DMS79 treated with DMSO at 0.1 percent for 48 hours (cell line): ENCODE results near the gene BRPF1.
A peak's percentile ranks its signal among the peaks of the same experiment; 100 is the strongest.
"Not testable (repeated sequence)": the region's sequence is repeated elsewhere in the genome, so short reads cannot be mapped to it uniquely, and the experiment has no call there.

ENCODE experiments used
- DNase-seq: peaks from one replicate; lab custom pipeline; 2025; lab: John Stamatoyannopoulos, UW

BRPF1 gene

DNA sequence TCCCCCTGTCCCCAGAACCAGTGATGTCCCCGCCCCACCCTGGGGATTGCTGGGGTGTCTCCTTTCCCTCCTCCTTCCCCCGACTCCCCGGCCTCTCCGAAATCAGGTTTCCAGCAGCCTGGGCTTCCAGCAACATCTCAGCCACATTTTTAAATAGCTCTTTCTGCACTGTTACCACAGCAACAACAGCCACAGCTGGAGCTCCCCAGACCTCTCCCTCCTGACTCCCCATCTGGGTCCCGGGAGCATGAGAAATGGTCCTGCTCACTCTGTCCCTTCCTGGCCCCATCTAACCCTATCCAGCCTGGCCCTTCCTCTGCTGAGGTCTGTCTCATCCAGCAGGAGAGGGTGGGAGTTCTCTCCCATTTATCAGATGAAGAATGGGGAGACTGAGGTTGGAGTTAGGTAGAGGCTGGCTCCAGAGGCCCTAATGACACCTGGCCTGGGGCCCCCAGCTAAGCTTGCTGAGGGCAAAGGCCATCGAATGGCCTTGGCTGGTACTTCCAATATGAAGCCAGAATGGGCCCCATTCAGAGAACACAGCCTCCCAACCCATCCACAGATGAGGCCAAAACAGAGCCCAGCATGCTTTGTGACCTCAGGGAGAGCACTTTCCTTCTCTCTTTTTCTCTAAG is 36.7 kb downstream of the BRPF1 start:
- DNase-seq: no peak

- no peak for DNase-seq
Measured at GRCh38 chr3:9769012-9769411, 37.5 kb downstream of the BRPF1 start.

DNA sequence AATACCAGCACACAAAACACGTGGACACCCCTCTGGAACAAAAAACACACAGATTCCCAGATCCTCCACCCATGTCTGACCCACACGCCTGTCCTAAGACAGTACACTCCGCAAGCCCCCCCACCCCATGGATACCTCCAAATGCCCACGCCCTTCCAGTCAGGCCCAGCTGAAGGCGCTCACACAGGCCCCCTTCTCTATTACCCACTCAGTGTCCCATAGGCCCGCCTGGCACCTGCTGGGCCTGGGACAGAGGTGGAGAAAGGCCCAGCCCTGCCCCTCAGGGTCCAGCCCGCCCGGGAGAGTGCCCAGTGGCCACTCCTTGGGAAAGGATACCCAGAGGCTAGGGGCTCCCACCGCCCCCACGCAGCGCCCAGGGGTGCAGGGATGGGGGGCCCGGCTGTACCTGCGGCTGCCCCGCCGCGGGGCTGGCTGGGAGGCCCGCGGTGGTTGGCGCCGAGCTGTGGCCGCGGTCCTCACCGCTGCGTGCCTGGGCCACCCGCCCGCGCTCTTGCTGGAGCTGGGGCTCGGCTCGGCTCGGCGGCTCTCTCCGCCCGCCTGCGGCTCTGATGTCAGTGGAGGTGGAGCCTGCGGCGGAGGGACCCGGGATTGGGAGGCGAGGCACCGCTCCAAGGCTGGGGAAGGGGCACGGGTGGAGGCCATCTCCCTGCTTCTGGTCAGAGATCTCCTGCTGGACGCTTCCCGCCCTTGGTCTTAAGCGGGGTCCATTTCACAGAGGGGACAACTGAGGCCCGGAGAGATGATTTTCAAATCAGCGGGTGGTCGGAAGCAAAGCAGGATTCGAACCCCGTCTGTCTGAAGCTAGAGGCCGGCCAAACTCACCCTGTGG is 38.1 kb downstream of the BRPF1 start, which contains the start of gene CAMK1:
TSS of gene CAMK1 (minus strand) at position 522 of the 850 bp plus-strand sequence. CDS start 2,198 bp downstream, outside the sequence.
- peak; percentile 16 for DNase-seq

GRCh38 chr3:9770276-9770812 is 38.8 kb downstream of the BRPF1 start:
- DNase-seq: no peak

- not testable (repeated sequence) for DNase-seq
Measured at GRCh38 chr3:9771007-9771406, 39.5 kb downstream of the BRPF1 start.

DNA sequence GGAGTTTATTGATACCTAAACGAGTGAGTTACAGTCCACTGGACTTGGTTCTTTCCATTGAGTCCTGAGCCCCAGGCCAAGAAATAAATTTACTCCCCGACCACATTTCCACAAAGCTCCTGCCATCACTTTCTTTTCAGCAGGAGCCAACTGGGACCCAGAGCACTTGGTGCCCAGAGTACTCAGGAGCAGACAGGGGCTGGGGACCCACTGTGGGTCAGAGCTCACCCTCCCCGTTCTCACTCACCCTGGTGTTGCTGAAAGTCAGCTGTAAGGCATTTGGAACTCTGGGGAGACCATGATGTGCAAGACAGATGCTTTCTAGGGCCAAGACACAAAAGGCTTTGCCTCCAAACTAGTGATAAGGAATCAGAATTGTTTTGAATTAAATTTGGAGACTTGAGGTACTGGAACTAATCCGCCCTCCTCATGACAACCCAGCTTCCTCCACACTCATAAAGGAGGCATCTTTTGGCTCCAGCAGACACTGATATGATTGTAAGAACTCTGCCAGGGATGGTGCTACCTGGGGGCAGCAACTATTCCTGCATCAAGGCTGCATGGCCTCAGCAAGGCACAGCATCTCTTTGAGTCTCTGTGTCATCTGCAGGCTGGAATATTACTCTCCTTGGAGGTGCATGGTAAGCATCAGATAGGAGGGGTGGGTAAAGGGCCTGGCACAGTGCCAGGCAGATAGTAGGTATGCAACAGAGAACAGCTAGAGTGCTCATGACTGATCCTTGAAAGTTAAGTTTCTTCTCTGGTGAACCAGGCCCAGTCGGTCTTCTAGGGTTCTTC is 45.6 kb downstream of the BRPF1 start:
- DNase-seq: no peak

DNA sequence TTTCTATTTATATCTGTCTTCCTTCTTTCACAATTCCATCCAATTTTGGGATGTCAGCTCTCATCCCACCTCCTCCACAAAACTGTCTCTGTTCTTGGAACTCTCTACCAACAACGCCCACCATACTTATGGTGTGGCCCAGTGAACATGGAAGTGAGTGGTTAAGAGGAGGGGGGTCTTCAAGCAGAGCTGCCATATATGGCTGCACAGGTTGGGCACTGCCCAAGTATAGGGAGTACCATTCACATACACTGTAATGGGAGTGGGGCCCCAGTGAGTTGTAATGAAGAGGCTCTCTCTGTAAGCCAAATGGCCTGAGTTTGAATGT is 46.1 kb downstream of the BRPF1 start:
- no peak for DNase-seq

GRCh38 chr3:9778143-9779074 is 46.9 kb downstream of the BRPF1 start:
- DNase-seq: no peak

DNA sequence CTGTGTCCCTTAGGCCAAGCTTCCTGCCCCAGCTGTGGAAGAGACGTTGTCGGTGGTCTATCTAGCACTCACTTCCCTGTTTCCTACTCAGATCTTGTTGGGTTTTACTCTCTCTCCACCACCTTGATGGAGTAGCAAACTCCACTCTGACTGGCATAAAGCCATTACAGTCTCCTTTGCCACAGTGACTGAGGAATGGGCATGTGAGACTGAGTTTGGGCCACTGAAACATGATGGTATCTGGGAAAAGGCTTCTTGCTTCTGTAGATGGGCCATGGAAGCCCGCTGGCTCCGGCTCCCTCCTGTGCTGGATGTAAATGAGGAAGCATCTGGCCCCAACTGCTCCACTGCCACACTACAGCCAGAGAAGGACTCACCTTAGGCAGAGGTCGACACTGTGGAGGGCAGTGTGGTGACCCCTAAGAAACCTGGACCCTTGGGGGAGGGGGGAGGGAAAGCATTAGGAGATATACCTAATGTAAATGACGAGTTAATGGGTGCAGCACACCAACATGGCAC is 47.6 kb downstream of the BRPF1 start:
- no peak for DNase-seq

- no peak for DNase-seq
Measured at GRCh38 chr3:9779721-9780457, 48.4 kb downstream of the BRPF1 start.

DNA sequence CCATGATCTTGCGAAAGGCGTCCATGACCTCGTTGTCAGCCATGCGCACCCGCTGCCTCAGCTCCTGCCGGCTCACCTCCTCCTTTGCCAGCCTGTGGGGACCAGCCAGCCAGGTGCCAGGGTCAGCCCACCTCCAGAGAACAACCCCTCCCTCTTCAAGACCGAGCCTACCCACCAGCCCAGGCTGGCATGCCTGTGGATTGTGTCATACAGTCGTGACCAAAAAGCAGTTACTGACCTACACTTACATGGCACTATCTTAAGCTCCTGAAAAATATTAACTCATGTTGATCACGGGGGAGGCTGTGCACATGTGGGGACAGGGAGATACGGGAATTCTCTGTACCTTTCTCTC is 48.9 kb downstream of the BRPF1 start:
- DNase-seq: no peak

GRCh38 chr3:9780910-9781309 is 49.4 kb downstream of the BRPF1 start:
- no peak for DNase-seq

DNA sequence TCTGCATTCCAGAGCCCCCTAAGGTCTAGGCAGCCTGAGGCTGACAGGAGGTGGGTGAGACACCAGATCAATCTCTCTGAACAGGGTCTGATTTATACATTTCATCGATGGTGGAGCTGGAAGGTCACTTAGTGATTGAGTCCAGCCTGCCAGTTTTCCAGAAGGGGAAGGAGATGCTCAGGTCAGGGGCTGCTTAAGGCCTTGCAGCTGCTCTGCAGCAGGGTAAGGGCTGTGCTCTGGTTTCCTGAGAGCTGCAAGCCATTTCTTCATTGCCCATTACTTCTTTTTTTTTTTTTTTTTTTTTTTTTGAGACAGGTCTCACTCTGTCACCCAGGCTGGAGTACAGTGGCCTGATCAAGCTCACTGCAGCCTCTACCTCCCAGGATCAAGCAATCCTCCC is 50.0 kb downstream of the BRPF1 start:
- no peak for DNase-seq

- DNase-seq: peak; percentile 0
Measured at GRCh38 chr3:9781978-9782603, 50.6 kb downstream of the BRPF1 start.

GRCh38 chr3:9782770-9783169 is 51.2 kb downstream of the BRPF1 start:
- DNase-seq: no peak

DNA sequence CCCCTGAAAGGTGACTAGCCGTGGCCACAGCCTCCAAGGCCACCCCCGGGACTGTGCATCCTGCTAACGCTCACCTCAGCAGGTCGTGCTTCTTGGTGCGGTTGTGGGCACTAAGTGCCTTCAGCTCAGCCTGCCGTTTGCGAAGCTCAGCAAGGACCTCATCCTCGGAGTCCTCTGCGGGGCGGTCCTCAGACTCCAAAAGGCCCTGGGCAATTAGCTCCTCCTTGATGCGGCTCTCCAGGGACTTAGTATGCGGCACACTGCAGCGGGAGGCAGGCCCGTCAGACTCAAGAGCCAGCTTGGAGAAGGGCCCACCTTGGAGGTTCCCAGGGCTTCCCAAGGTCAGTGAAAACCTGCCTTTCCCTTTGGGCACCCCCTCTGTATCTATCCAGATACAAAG is 52.4 kb downstream of the BRPF1 start:
- DNase-seq: no peak

- no peak for DNase-seq
Measured at GRCh38 chr3:9784965-9785364, 53.4 kb downstream of the BRPF1 start.

- DNase-seq: no peak
Measured at GRCh38 chr3:9785602-9786001, 54.1 kb downstream of the BRPF1 start.

DNA sequence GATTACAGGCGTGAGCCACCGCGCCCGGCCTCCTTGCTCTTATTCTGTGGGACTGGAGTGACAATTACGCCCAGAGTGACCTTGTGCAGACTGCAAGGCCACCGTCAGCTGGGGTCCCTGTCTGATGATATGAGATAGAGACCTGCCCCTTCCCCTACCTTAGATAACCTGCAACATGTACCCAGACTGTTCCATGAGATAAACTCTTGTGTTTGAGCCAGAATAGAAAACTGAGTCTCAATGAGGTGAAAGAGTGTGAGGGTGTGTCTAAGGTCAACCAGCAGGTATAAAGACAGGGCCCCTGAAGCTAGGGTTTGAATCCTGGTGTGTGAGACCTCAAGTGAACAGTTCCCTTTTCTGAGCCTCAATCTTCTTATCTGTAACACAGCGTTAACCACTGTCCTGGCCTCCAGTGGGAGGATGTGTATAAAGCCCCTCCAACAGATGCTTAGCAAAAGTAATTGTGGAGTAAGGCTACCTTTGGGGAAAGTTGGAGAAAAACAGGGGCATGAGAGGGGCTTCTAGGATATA is 54.7 kb downstream of the BRPF1 start:
- DNase-seq: no peak
